Measurements from ENCODE around the gene RNF11. TPM values are rescaled to one million over a fixed set of nuclear protein-coding genes. Genes with fewer than 3 reads are reported as not detected.
A peak's percentile ranks its signal among the peaks of the same experiment; 100 is the strongest.

RNF11 gene
- total RNA-seq, 1 donor from 2014 or later, result 83.6 TPM

GRCh38 chr1:51237351-51238033 lies 1.4 kb downstream of the RNF11 start:
- no peak for DNase-seq
- Histone ChIP-seq H3K4me1 (peaks cover 57% of the 10 kb centered on the region), H3K27ac (peak overlapping the region; percentile 94), H3K4me3 (peak overlapping the region; percentile 89), H3K36me3 (no peaks in the 10 kb centered on the region), H3K9me3 (no peaks in the 10 kb centered on the region), H3K27me3 (ENCODE audit: low read depth) (no peaks in the 10 kb centered on the region)
- TF ChIP-seq, protein P1, sequence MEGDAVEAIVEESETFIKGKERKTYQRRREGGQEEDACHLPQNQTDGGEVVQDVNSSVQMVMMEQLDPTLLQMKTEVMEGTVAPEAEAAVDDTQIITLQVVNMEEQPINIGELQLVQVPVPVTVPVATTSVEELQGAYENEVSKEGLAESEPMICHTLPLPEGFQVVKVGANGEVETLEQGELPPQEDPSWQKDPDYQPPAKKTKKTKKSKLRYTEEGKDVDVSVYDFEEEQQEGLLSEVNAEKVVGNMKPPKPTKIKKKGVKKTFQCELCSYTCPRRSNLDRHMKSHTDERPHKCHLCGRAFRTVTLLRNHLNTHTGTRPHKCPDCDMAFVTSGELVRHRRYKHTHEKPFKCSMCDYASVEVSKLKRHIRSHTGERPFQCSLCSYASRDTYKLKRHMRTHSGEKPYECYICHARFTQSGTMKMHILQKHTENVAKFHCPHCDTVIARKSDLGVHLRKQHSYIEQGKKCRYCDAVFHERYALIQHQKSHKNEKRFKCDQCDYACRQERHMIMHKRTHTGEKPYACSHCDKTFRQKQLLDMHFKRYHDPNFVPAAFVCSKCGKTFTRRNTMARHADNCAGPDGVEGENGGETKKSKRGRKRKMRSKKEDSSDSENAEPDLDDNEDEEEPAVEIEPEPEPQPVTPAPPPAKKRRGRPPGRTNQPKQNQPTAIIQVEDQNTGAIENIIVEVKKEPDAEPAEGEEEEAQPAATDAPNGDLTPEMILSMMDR (IDR thresholded peaks at IDR 0.05), result no peak
- no peak for ATAC-seq
- intact Hi-C loops (cut with DNase I), result no loop called here

DNA sequence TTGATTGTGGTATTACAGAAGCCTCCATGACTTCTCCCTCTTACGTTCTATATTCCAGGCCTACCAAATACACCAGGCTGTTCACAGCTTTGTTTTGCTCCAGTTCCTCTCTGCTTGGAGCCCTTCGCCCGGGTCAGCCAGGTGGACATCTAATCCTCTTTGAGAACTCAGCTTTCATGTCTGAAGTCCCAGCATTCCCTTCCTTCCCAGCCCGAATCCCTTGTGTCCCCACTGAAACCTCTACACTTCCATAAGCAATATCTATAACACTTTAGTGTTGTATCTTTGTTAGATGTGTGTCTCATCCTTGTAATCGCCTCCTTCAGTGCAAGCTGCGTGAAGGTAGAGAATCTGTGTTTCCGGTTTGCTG lies 1.9 kb downstream of the RNF11 start:
- H3K4me1 ChIP-seq, result peaks cover 57% of the 10 kb centered on the region
- no peak for ATAC-seq
- no peaks in the 10 kb centered on the region for H3K27me3 ChIP-seq (ENCODE audit: low read depth)
- H3K36me3 ChIP-seq, result no peaks in the 10 kb centered on the region
- intact Hi-C loops (cut with DNase I), result no loop called here
- peak overlapping the region; percentile 89 for H3K4me3 ChIP-seq
- no peaks in the 10 kb centered on the region for H3K9me3 ChIP-seq
- H3K27ac ChIP-seq, result peak overlapping the region; percentile 9
- DNase-seq, result no peak
- TF ChIP-seq, protein P1 (IDR thresholded peaks at IDR 0.05), result no peak

GRCh38 chr1:51240084-51240483 lies 4.0 kb downstream of the RNF11 start:
- intact Hi-C loops (cut with DNase I), result no loop called here
- H3K4me1 ChIP-seq, result peaks cover 49% of the 10 kb centered on the region
- no peaks in the 10 kb centered on the region for H3K36me3 ChIP-seq
- ATAC-seq (no peak), DNase-seq (no peak)
- no peaks in the 10 kb centered on the region for H3K9me3 ChIP-seq
- H3K27me3 ChIP-seq (ENCODE audit: low read depth), result no peaks in the 10 kb centered on the region
- TF ChIP-seq, protein P1 (IDR thresholded peaks at IDR 0.05), result no peak
- H3K27ac ChIP-seq, result no peak overlapping the region
- H3K4me3 ChIP-seq, result no peak overlapping the region

GRCh38 chr1:51241119-51241518 lies 5.0 kb downstream of the RNF11 start:
- H3K27me3 ChIP-seq (ENCODE audit: low read depth), result no peaks in the 10 kb centered on the region
- TF ChIP-seq, protein P1 (IDR thresholded peaks at IDR 0.05), result no peak
- no peak overlapping the region for H3K4me3 ChIP-seq
- H3K9me3 ChIP-seq, result no peaks in the 10 kb centered on the region
- H3K36me3 ChIP-seq, result no peaks in the 10 kb centered on the region
- peaks cover 42% of the 10 kb centered on the region for H3K4me1 ChIP-seq
- H3K27ac ChIP-seq, result no peak overlapping the region
- intact Hi-C loops (cut with DNase I), result no loop called here
- ATAC-seq, result no peak
- DNase-seq, result no peak

DNA sequence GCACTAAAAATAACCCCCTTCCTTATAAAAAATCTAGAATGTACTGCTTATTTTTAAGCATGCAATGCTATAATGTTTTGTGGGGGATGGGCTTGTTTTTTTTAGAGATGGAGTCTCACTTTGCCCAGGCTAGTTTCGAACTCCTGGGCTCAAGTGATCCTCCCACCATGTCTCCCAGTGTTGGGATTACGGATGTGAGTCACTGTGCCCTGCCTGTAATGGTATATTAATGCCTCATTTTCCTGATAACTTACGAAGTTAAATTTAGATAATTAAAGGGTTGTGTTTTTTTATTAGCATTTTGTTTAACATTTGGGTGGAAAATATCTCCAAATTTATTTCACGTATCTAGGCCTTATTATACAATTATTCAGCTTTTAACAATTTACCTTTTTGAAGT lies 6.5 kb downstream of the RNF11 start:
- TF ChIP-seq, protein P1 (IDR thresholded peaks at IDR 0.05), result no peak
- no peak overlapping the region for H3K27ac ChIP-seq
- peaks cover 57% of the 10 kb centered on the region for H3K4me1 ChIP-seq
- intact Hi-C loops (cut with DNase I), result no loop called here
- DNase-seq (no peak), ATAC-seq (no peak)
- no peak overlapping the region for H3K4me3 ChIP-seq
- H3K27me3 ChIP-seq (ENCODE audit: low read depth), result no peaks in the 10 kb centered on the region
- H3K36me3 ChIP-seq, result no peaks in the 10 kb centered on the region
- H3K9me3 ChIP-seq, result no peaks in the 10 kb centered on the region

All from lower lobe of right lung (tissue), 2 donors.